Spinal cord (tissue), 10 donors: ENCODE measurements around the gene CKLF. TPM values are rescaled to one million over a fixed set of nuclear protein-coding genes. Genes with fewer than 3 reads are reported as not detected.
"Not testable (repeated sequence)": the region's sequence is repeated elsewhere in the genome, so short reads cannot be mapped to it uniquely, and the experiment has no call there.

ENCODE experiments used
- DNase-seq, 6 donors: peaks; one replicate each; pipeline versions ENCODE4 v3.0.0 to v3.0.0-alpha.2; 2013 to 2015; ENCODE audit warnings: low spot score in 6 of 6, low read depth in 4 of 6
- H3K27ac ChIP-seq: one replicate; pipeline ENCODE4 v1.5.1; 2013; ENCODE audit warnings: low read depth, low read length, control low read depth
- H3K27me3 ChIP-seq: one replicate; pipeline ENCODE4 v1.6.1; 2013; ENCODE audit warnings: low read length; ENCODE audit not compliant: control insufficient read depth, insufficient read depth
- H3K36me3 ChIP-seq: one replicate; pipeline ENCODE4 v1.6.1; 2013; ENCODE audit warnings: low read length; ENCODE audit not compliant: control insufficient read depth, insufficient read depth
- H3K4me1 ChIP-seq: one replicate; pipeline ENCODE4 v1.6.1; 2013; ENCODE audit warnings: low read length; ENCODE audit not compliant: control insufficient read depth, insufficient read depth
- H3K4me3 ChIP-seq: one replicate; pipeline ENCODE4 v1.5.1; 2013; ENCODE audit warnings: low read depth, low read length, control low read depth
- H3K9me3 ChIP-seq: one replicate; pipeline ENCODE4 v1.6.1; 2013; ENCODE audit warnings: low read length; ENCODE audit not compliant: control insufficient read depth, insufficient read depth
- WGBS: methylation state at CpG from one replicate; pipeline ENCODE4 v1.1.5; 2013; ENCODE audit warnings: missing lambda C conversion rate; ENCODE audit not compliant: insufficient coverage; 5-methylcytosine and 5-hydroxymethylcytosine counted together
- polyA plus RNA-seq, 2 donors: library from polyadenylated mRNA; unstranded; fragments of 120-200 nt; gene quantifications; one replicate each; pipeline ENCODE4 v1.2.1, GENCODE V29; 2013; ENCODE audit not compliant: insufficient read length in 2 of 2
- small RNA-seq: library from RNA; depleted of rRNA; stranded (forward); fragments of <200 nt; gene quantifications from one replicate; pipeline ENCODE3, GENCODE V24; 2014; ENCODE audit warnings: low replicate concordance
- total RNA-seq, 2 donors: library from RNA; depleted of rRNA in 1 of 2; stranded (reverse); fragments of 120-200 nt in 1 of 2; fragments of >200 nt in 1 of 2; gene quantifications; one replicate each; pipeline versions ENCODE4 v1.2.3 to v1.2.4, GENCODE V29; 2013 to 2014
- donor health status: healthy.

The CKLF gene
- total and polyA plus RNA-seq, 4 donors: 38.1 to 65.1 (median 40.7) TPM

DNA sequence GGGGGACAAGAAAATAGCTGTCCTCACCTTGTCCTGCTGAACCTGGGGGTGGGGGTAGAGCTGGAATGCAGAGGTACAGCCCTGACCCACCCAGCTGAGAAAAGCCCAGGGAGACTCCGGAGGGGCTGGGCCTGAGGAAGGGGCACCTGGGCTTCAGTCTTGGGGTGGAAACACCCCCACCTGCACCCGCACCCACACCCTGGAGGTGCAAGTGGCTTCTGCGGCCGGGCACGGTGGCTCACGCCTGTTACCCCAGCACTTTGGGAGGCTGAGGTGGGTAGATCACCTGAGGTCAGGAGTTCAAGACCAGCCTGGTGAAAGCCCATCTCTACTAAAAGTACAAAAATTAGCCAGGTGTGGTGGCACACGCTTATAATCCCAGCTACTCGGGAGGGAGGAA lies 59.5 kb downstream of the CKLF start:
- H3K36me3 ChIP-seq: peaks cover 65% of the 10 kb centered on the region
- H3K27ac ChIP-seq: peak overlapping the region; percentile 38

DNA sequence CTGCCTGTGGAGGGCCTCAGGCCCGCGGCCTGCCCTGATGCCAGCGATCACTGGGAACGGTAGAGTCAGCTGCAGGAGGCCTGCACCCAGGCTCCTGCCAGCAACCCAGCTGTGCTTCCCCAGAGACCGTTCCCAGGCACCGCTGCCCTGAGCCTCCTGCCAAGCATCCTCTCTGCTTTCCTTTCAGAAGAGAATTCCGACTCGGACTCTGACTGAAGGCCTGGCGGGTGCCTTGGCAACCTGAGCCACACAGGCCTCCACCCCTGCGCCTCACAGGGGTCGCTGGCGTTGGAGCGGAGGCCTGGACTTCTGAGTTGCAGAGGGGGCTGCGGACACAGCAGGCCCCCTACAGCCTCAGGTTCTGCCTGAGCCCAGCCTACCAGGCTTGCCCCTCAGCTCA lies 60.0 kb downstream of the CKLF start:
- Histone ChIP-seq H3K36me3 (peaks cover 65% of the 10 kb centered on the region), H3K4me1 (peaks cover 36% of the 10 kb centered on the region), H3K4me3 (no peak overlapping the region), H3K9me3 (no peaks in the 10 kb centered on the region), H3K27me3 (no peaks in the 10 kb centered on the region), H3K27ac (peak overlapping the region; percentile 42)
- 40% methylated on average over 14 of the region's 14 CpGs for WGBS
- DNase-seq: peak; percentile 41 to 86 (median 64)

More for the DNA sequence above, 59.5 kb downstream of the CKLF start:
- WGBS: 100% methylated on average over 1 of the region's 8 CpGs
- not testable (repeated sequence) for H3K9me3 ChIP-seq, H3K4me3 ChIP-seq, DNase-seq, H3K27me3 ChIP-seq
- peaks cover 36% of the 10 kb centered on the region for H3K4me1 ChIP-seq

DNA sequence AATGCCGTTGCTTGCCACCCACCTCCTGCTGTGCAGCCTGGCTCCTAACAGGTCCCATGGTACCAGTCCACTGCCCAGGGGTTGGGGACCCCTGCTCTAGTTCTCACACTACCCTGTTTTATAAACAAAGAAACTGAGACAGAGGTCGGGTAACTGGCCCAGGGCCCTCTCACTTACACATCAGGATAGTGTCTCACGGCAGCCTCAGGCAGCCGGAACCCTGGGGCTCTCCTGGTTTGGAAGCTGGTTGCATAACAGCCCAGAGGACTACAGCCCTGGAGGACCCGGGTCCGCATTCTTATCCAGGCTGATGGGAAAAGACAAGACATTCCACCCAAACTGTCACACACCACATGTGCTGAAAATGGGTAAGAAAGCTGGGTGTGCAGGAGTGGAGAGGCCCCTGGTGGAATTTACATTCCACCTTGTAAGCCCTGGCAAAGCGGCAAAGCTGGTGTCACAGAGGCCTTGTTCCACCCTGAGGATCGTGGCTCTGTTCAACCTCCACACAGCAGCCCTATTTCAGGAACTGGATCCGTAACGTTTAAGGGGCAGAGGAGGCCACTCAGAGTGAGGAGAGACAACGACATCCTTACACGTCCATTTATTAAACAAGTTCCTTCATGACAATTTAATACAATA lies 61.9 kb downstream of the CKLF start:
- H3K36me3 ChIP-seq: peaks cover 60% of the 10 kb centered on the region
- 94% methylated on average over 6 of the region's 12 CpGs for WGBS

More for the DNA sequence above, 61.9 kb downstream of the CKLF start:
- Histone ChIP-seq H3K4me3 (no peak overlapping the region), H3K9me3 (no peaks in the 10 kb centered on the region), H3K4me1 (peaks cover 26% of the 10 kb centered on the region), H3K27ac (no peak overlapping the region), H3K27me3 (no peaks in the 10 kb centered on the region)
- DNase-seq: no peak

Small RNA genes within 50 kb of the gene (small RNA-seq; reads per million reads assigned to genes)
- gene CKLF-CMTM1: not detected

Other genes with a start within 250 kb of the CKLF start
- 10 to 100 TPM; 23.5 to 78.3 TPM for gene CDH5, start 185.9 kb upstream of the CKLF start, total RNA-seq
- 10 to 100 TPM; 29.0 to 41.7 TPM for gene CDH5, start 185.9 kb upstream of the CKLF start, polyA plus RNA-seq
- gene BEAN1, start 125.3 kb upstream of the CKLF start, total RNA-seq: 1 to 10 TPM; 4.9 to 5.7 TPM
- gene BEAN1, start 125.3 kb upstream of the CKLF start, polyA plus RNA-seq: 10 to 100 TPM; 26.1 to 27.0 TPM
- 10 to 100 TPM; 32.6 to 42.8 TPM for gene TK2, start 2.5 kb upstream of the CKLF start, total RNA-seq
- 10 to 100 TPM; 37.2 to 39.2 TPM for gene TK2, start 2.5 kb upstream of the CKLF start, polyA plus RNA-seq
- 1 to 10 TPM; 4.5 to 8.9 TPM for gene CMTM1, start 13.9 kb downstream of the CKLF start, total RNA-seq
- gene CMTM1, start 13.9 kb downstream of the CKLF start, polyA plus RNA-seq: 10 to 100 TPM; 11.2 to 12.8 TPM
- gene CMTM2, start 26.9 kb downstream of the CKLF start, total RNA-seq: 1 to 10 TPM in 1 of 2 donors, under 1 TPM in 1; 0.33 to 1.7 TPM
- gene CMTM2, start 26.9 kb downstream of the CKLF start, polyA plus RNA-seq: 1 to 10 TPM in 1 of 2 donors, under 1 TPM in 1; 0.48 to 1.5 TPM
- 10 to 100 TPM; 13.7 to 22.0 TPM for gene CMTM3, start 52.1 kb downstream of the CKLF start, total RNA-seq
- gene CMTM3, start 52.1 kb downstream of the CKLF start, polyA plus RNA-seq: 10 to 100 TPM; 41.0 to 48.4 TPM
- gene CMTM4, start 144.2 kb downstream of the CKLF start, total RNA-seq: 10 to 100 TPM; 34.8 to 64.3 TPM
- gene CMTM4, start 144.2 kb downstream of the CKLF start, polyA plus RNA-seq: 10 to 100 TPM; 44.1 to 57.1 TPM
- gene DYNC1LI2, start 199.0 kb downstream of the CKLF start, total RNA-seq: 100 to 1,000 TPM; 137 to 194 TPM
- gene DYNC1LI2, start 199.0 kb downstream of the CKLF start, polyA plus RNA-seq: 100 to 1,000 TPM; 171 to 178 TPM
- under 1 TPM in 1 of 2 donors, not detected in 1; 0.10 TPM for gene TERB1, start 249.0 kb downstream of the CKLF start, total RNA-seq
- under 1 TPM in 1 of 2 donors, not detected in 1; 0.35 TPM for gene TERB1, start 249.0 kb downstream of the CKLF start, polyA plus RNA-seq